ENCODE measurements around the gene RAMACL.
"Not testable (repeated sequence)": the region's sequence is repeated elsewhere in the genome, so short reads cannot be mapped to it uniquely, and the experiment has no call there.

RAMACL gene

DNA sequence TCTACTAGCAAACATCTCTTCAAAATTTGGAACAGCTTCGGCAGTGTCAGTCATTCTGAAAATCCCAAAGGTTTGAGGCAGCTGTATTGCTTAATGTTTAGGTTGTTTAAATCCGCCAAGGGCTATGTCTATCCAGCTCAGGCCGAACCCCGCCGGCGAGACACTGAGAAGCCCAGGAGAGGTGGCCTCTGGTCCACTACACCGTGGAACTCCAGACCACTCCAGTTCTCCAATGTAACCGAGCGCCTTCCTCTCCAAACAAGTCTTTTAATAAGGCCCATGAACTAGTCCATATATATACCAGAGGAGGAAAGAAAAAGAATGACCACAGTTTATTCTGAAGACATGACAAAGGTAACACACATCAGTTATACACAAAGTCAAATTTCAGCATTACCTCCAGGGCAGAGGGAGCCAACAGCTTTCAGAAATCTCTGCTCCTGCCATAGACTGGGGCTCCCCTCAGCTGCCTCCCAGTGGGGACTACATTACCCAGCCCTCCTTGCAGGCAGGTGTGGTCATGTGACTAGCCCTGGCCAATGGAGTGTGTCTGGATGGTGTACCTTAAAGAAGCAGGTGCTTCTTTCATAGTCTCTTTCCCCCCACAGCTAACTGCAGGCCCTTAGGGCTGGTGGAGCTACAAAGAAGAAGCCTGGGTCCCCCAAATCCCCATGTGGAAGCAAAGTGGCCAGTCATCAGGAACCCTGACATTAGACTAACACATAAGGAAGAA lies at the start of gene RAMACL:
Gene RAMACL (minus strand): TSS at position 255 of the 733 bp plus-strand sequence. CDS start 201 bp downstream, at position 54.
- TF ChIP-seq CTCF (conservative IDR thresholded peaks at IDR 0.05) = no peak
- no peak within 1 kb of the TSS for H3K27ac ChIP-seq

DNA sequence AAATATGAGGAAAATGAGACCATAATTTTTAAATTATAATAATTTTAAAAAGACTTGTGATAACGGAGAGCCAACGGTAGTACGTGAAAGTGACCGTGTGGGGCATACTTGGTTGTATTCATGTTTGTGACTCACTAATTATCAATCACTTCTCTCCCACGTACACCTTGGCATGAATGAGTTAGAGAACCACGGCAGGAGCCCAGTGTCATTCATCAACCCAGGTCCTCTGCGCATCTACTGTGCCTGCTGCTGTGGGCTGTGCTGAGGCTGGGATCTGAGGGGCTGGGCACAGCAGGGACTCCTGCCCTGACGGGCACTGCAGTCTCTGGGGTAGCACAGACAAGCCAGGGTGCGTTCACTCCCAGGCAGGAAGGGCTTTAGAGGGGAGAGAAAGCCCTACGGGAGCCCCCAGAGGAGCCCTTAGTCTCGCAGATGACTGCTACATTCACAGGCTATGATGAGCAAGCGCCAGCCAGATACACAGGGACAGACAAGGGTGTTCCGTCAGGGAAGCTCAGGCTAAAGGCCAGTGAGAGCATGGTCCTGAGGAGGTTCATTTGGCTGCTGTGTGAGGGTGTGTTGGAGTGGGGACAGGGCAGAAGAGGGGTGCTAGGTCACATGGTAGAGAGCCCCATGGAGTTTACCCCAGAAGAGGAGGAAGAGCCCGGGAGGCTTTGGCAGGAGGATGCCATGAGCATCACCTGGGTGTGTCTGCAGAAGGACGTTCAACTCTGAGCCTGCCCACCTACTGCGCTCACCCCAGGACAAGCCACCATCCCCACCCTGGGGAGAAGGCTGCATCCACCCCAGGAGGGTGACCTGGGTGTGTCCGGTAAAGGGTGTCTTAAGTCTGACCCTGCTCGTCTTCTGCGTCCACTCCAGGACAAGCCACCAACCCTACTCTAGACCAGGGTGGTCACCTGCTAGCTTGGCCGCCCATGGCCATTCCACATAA lies 48.8 kb upstream of the RAMACL start:
- TF ChIP-seq CTCF (conservative IDR thresholded peaks at IDR 0.05) = no peak
- no peak overlapping the region for H3K27ac ChIP-seq

- H3K27ac ChIP-seq = not testable (repeated sequence)
Observed at GRCh38 chr6:166634581-166634980, 48.1 kb upstream of the RAMACL start.

DNA sequence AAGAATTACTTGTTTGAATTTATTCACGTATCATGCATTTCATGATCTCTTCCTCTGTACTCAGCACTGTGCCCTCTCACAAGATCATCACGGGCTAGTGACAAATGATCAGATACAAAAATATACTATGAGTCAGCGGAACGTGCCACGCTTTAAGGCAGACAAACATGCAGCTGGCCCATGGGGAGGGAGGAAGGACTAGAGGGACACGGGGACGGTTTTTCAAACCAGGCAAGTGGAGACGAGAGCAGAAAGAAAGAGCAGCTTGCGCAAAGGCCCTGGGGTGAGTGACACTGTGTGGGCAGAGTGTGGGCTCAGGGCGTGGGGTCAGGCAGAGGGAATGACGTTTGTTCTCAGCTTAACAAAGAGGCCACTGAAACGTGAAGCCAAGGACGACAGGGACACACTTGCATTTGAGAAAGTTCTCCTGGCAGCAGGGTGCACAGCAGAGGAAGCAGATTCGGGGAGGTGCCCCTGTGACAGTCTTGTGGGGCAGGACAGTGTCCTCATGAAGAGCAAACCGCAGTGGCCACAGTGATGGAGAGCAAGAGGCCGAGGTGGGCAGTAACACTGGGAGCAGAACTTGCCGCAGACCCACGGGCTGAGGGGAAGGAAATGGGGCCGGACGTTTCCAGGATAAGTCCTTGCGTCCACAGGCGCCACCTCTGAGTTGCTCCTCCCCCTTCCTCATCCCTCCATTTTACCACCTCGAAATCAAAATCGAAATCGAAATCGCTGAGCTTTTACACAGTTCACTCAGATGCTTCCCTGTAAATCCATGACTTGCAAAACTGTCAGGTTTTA lies 47.5 kb upstream of the RAMACL start:
- H3K27ac ChIP-seq = no peak overlapping the region
- TF ChIP-seq CTCF (conservative IDR thresholded peaks at IDR 0.05) = no peak

DNA sequence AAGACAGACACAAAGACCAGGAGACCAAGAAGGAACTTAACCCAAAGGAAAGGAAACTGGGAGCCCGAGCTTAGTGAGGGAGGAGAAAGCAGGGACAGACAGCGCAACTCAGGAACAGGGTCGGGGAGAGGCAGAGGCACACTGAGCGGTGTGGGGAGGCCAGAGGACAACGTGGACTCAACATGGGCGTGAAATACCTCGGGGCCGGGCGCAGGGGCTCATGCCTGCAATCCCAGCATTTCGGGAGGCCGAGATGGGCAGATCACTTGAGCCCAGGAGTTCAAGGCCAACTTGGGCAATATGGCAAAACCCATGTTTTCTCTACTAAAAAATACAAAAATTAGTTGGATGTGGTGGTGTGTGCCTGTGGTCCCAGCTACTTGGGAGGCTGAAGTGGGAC lies 46.3 kb upstream of the RAMACL start:
- no peak for TF ChIP-seq CTCF (conservative IDR thresholded peaks at IDR 0.05)
- no peak overlapping the region for H3K27ac ChIP-seq

- no peak overlapping the region for H3K27ac ChIP-seq
- no peak for TF ChIP-seq CTCF (conservative IDR thresholded peaks at IDR 0.05)
Observed at GRCh38 chr6:166630462-166630861, 44.0 kb upstream of the RAMACL start.

- no peak overlapping the region for H3K27ac ChIP-seq
- no peak for TF ChIP-seq CTCF (conservative IDR thresholded peaks at IDR 0.05)
Observed at GRCh38 chr6:166629628-166630027, 43.1 kb upstream of the RAMACL start.
